Type B pancreatic cell (in vitro differentiated cells): ENCODE data around the gene C10orf90. TPM values are rescaled to one million over a fixed set of nuclear protein-coding genes. Genes with fewer than 3 reads are reported as not detected.

Experiments
- DNase-seq: peaks from one replicate; pipeline ENCODE4 v3.0.0; 2021; ENCODE audit warnings: mixed read lengths; ENCODE audit not compliant: unreplicated experiment; ENCODE audit errors: extremely low spot score
- H3K27ac Mint-ChIP-seq: 2 replicates; pipeline ENCODE4 v1.8.0; 2021; ENCODE audit warnings: mild to moderate bottlenecking, mixed read lengths
- H3K27me3 Mint-ChIP-seq: 2 replicates; pipeline ENCODE4 v1.8.0; 2021; ENCODE audit warnings: mixed read lengths
- H3K36me3 Mint-ChIP-seq: 2 replicates; pipeline ENCODE4 v1.8.0; 2021; ENCODE audit warnings: mixed read lengths
- H3K4me1 Mint-ChIP-seq: one replicate; pipeline ENCODE4 v1.8.0; 2021; ENCODE audit warnings: mixed read lengths; ENCODE audit not compliant: unreplicated experiment
- H3K4me3 Mint-ChIP-seq: 2 replicates; pipeline ENCODE4 v1.8.0; 2021; ENCODE audit warnings: mild to moderate bottlenecking, mixed read lengths
- H3K9me3 Mint-ChIP-seq: 2 replicates; pipeline ENCODE4 v1.8.0; 2021; ENCODE audit warnings: mixed read lengths
- total RNA-seq: library from RNA; stranded (reverse); gene quantifications from 2 replicates; pipeline ENCODE4 v1.2.1, GENCODE V29; 2021; ENCODE audit warnings: low replicate concordance
- TF ChIP-seq, protein P1 (sequence below): fragments of 200-600 bp; sonication (generic); conservative IDR thresholded peaks from 2 replicates; pipeline ENCODE4 v1.5.0; 2021; ENCODE audit warnings: antibody characterized with exemption, mild to moderate bottlenecking

C10orf90 gene
- total RNA-seq, 1 donor from 2014 or later = 1.5 TPM

GRCh38 chr10:126576336-126576735 is 94.2 kb downstream of the C10orf90 start:
- peaks cover 3% of the 10 kb centered on the region for H3K9me3 Mint-ChIP-seq
- TF ChIP-seq, protein P1, sequence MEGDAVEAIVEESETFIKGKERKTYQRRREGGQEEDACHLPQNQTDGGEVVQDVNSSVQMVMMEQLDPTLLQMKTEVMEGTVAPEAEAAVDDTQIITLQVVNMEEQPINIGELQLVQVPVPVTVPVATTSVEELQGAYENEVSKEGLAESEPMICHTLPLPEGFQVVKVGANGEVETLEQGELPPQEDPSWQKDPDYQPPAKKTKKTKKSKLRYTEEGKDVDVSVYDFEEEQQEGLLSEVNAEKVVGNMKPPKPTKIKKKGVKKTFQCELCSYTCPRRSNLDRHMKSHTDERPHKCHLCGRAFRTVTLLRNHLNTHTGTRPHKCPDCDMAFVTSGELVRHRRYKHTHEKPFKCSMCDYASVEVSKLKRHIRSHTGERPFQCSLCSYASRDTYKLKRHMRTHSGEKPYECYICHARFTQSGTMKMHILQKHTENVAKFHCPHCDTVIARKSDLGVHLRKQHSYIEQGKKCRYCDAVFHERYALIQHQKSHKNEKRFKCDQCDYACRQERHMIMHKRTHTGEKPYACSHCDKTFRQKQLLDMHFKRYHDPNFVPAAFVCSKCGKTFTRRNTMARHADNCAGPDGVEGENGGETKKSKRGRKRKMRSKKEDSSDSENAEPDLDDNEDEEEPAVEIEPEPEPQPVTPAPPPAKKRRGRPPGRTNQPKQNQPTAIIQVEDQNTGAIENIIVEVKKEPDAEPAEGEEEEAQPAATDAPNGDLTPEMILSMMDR = no peak
- no peak overlapping the region for H3K27ac Mint-ChIP-seq
- H3K4me3 Mint-ChIP-seq = no peak overlapping the region
- H3K36me3 Mint-ChIP-seq = no peaks in the 10 kb centered on the region
- H3K27me3 Mint-ChIP-seq = peaks cover 5% of the 10 kb centered on the region
- H3K4me1 Mint-ChIP-seq = peaks cover 5% of the 10 kb centered on the region
- no peak for DNase-seq

DNA sequence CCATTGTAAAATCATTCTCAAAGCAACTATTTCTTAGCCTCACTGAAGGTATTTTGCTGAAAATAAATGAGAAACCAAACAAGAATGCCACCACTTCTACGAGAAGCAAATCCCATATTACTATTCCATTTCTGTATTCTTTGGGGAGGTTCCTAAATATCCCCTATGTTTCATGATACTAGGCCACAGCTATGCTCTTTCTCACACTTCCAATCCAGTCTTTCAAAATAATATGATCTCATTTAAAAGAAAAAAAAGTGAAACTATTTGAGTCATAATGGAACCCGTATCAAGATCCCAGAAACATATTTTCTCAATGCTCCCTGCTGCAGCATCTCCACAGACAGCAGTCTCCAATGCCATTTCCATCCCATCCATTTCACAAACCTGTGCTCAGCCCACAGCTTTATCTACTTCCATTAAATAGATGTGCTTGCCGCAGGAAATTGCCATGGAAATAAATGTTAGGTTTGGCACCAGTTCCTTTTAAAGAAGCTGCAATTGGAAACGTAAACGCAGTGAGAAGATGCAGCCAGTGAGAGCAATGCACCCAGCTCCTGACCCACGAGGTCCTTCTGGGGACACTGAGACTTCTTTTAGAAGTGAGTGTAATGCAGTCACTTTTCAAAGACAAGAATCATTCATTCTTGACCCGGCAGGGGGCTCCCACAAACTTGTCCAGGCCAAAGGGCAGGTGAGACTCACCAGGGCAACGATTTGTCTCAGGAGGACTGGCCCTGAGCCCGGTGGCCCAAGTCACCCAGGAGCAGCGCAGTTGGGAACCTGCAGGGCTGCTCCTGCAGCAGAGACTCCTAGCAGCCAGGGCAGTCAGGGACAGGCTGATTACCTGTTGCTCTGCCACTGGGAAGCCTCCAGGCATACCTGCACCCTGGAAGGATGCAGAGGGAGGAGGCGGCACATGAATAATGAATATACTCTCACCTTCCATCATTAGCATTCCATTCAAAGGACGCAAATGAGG is 99.6 kb downstream of the C10orf90 start:
- Mint-ChIP-seq H3K27me3 (peaks cover 7% of the 10 kb centered on the region), H3K4me1 (peaks cover 25% of the 10 kb centered on the region), H3K4me3 (no peak overlapping the region), H3K9me3 (peaks cover 5% of the 10 kb centered on the region), H3K27ac (no peak overlapping the region), H3K36me3 (no peaks in the 10 kb centered on the region)
- no peak for DNase-seq
- TF ChIP-seq, protein P1 = no peak

DNA sequence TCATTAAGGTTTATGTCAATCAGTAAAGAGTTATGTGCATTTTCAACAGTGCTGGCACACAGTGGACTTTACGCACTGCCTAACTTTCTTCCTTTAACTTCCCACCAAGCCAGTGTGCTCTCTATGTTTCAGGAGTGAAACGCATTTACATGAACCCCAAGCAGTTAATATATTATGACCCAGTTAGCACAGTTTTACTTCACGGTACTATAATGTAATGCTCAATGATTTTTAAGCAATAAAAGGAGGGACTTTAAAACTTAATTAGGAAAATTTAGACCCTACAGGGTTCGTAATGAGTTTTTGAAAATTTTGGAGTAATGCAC is 100.3 kb downstream of the C10orf90 start:
- H3K4me3 Mint-ChIP-seq = peak overlapping the region; percentile 26
- no peak for DNase-seq
- H3K36me3 Mint-ChIP-seq = no peaks in the 10 kb centered on the region
- TF ChIP-seq, protein P1 = no peak
- peaks cover 5% of the 10 kb centered on the region for H3K9me3 Mint-ChIP-seq
- peaks cover 7% of the 10 kb centered on the region for H3K27me3 Mint-ChIP-seq
- H3K4me1 Mint-ChIP-seq = peaks cover 29% of the 10 kb centered on the region
- peak overlapping the region; percentile 35 for H3K27ac Mint-ChIP-seq

DNA sequence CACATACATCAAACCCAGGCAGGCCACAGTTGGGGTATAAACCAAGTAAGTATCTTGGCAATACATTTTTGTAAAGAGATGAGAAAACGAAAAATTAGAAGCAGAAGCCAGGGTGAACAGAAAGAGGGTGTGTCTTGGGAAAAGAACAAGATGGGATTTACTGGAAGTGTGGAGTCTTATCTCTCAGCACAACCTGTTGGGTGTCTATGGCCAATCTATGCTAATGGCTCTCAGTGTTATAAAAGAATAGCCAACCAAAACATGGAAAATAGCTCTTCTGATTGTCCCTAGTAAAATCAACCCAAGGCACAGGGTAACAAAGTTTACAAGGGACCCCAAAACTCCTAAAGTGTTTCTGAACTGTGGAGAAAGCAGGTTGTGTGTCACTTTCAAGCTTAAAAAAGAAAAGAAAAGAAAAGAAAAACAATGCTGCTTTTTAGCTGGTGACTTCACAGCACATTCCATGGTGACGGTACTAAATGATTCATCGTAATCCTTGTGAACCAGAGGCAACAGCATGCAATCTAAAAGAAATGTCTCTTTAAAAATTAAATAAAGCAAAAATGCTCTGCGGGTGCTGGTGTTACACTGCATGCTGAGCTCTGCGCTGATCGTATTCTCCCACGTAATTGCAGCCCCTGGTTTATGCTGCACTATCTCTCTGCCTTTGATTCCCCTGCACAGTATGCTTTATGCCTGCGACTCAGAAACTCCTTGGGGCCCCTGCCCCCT is 100.8 kb downstream of the C10orf90 start:
- H3K9me3 Mint-ChIP-seq = peaks cover 5% of the 10 kb centered on the region
- H3K4me1 Mint-ChIP-seq = peaks cover 29% of the 10 kb centered on the region
- no peaks in the 10 kb centered on the region for H3K36me3 Mint-ChIP-seq
- H3K4me3 Mint-ChIP-seq = peak overlapping the region; percentile 26
- peaks cover 7% of the 10 kb centered on the region for H3K27me3 Mint-ChIP-seq
- TF ChIP-seq, protein P1 = no peak
- DNase-seq = no peak
- H3K27ac Mint-ChIP-seq = peak overlapping the region; percentile 35

GRCh38 chr10:126568809-126569385 is 101.6 kb downstream of the C10orf90 start:
- Mint-ChIP-seq H3K27me3 (peaks cover 7% of the 10 kb centered on the region), H3K4me1 (peaks cover 29% of the 10 kb centered on the region), H3K36me3 (no peaks in the 10 kb centered on the region), H3K27ac (peak overlapping the region; percentile 16), H3K4me3 (peak overlapping the region; percentile 26), H3K9me3 (peaks cover 5% of the 10 kb centered on the region)
- TF ChIP-seq, protein P1 = no peak
- DNase-seq = no peak
